SK-N-SH (cell line): ENCODE data around the gene MARCKSL1.

Experiments used
- CHD2 ChIP-seq: fragments of 150-350 bp; IDR thresholded peaks from 2 replicates; pipeline ENCODE4 v1.6.1; 2018; ENCODE audit warnings: low read length; ENCODE audit not compliant: partially characterized antibody
- EZH2phosphoT487 ChIP-seq: fragments of 200-600 bp; sonication (generic); IDR thresholded peaks from 2 replicates; pipeline ENCODE4 v1.6.1; 2017; ENCODE audit warnings: low read depth, mixed run types, mild to moderate bottlenecking, antibody characterized with exemption, moderate library complexity, borderline replicate concordance
- MXI1 ChIP-seq: IDR thresholded peaks from 2 replicates; pipeline ENCODE4 v1.6.1; 2012; ENCODE audit warnings: mild to moderate bottlenecking, low read depth, low read length, improper control_type of control experiment
- NRF1 ChIP-seq: IDR thresholded peaks from 2 replicates; pipeline ENCODE4 v1.6.1; 2012; ENCODE audit warnings: low read depth, mild to moderate bottlenecking, low read length
- SIN3A ChIP-seq: IDR thresholded peaks from 2 replicates; pipeline ENCODE4 v1.6.1; 2012; ENCODE audit warnings: low read depth, mild to moderate bottlenecking, low read length, moderate library complexity, borderline replicate concordance
- SMC3 ChIP-seq: IDR thresholded peaks from 2 replicates; pipeline ENCODE4 v1.6.1; 2012; ENCODE audit warnings: low read depth, low read length, improper control_type of control experiment
- TAF1 ChIP-seq: IDR thresholded peaks from 2 replicates; pipeline ENCODE4 v1.6.1; 2012; ENCODE audit warnings: low read depth, mild to moderate bottlenecking, low read length, moderate library complexity, borderline replicate concordance
- TEAD4 ChIP-seq: IDR thresholded peaks from 2 replicates; pipeline ENCODE4 v1.4.0; 2012; ENCODE audit warnings: mild to moderate bottlenecking, borderline replicate concordance; ENCODE audit not compliant: insufficient read depth
- TF ChIP-seq, protein P1 (sequence below): fragments of 200-600 bp; sonication (generic); IDR thresholded peaks from 2 replicates; pipeline ENCODE4 v1.6.1; 2017; ENCODE audit warnings: antibody characterized with exemption, mild to moderate bottlenecking, moderate library complexity
- TF ChIP-seq, protein P2 (sequence below): IDR thresholded peaks from 2 replicates; pipeline ENCODE4 v1.4.0; 2012; ENCODE audit warnings: low read depth, borderline replicate concordance

DNA sequence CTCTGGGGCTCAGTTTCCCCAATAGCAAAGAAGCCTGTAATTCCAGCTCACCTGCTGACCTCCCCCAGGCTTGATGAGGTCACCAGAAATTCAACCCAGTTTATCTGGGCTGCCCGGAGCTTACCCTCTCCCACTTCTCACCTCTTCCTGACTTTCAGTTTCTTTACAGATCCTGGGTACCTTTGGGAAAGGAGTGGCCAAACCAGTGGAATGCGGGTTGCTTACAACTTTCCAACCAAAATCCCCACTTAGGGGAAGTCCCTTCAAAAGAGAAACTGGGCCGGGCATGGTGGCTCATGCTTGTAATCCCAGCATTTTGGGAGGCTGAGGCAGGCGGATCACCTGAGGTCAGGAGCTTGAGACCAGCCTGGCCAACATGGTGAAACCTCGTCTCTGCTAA lies 5.9 kb upstream of the MARCKSL1 start:
- TF ChIP-seq TAF1 (no peak), EZH2phosphoT487 (no peak), NRF1 (no peak), TEAD4 (no peak), SIN3A (no peak), SMC3 (no peak), MXI1 (no peak), CHD2 (no peak)
- TF ChIP-seq, protein P1, sequence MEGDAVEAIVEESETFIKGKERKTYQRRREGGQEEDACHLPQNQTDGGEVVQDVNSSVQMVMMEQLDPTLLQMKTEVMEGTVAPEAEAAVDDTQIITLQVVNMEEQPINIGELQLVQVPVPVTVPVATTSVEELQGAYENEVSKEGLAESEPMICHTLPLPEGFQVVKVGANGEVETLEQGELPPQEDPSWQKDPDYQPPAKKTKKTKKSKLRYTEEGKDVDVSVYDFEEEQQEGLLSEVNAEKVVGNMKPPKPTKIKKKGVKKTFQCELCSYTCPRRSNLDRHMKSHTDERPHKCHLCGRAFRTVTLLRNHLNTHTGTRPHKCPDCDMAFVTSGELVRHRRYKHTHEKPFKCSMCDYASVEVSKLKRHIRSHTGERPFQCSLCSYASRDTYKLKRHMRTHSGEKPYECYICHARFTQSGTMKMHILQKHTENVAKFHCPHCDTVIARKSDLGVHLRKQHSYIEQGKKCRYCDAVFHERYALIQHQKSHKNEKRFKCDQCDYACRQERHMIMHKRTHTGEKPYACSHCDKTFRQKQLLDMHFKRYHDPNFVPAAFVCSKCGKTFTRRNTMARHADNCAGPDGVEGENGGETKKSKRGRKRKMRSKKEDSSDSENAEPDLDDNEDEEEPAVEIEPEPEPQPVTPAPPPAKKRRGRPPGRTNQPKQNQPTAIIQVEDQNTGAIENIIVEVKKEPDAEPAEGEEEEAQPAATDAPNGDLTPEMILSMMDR: no peak
- TF ChIP-seq, protein P2, sequence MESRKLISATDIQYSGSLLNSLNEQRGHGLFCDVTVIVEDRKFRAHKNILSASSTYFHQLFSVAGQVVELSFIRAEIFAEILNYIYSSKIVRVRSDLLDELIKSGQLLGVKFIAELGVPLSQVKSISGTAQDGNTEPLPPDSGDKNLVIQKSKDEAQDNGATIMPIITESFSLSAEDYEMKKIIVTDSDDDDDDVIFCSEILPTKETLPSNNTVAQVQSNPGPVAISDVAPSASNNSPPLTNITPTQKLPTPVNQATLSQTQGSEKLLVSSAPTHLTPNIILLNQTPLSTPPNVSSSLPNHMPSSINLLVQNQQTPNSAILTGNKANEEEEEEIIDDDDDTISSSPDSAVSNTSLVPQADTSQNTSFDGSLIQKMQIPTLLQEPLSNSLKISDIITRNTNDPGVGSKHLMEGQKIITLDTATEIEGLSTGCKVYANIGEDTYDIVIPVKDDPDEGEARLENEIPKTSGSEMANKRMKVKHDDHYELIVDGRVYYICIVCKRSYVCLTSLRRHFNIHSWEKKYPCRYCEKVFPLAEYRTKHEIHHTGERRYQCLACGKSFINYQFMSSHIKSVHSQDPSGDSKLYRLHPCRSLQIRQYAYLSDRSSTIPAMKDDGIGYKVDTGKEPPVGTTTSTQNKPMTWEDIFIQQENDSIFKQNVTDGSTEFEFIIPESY: no peak
